ENCODE measurements around the gene FNDC3B.

The FNDC3B gene

DNA sequence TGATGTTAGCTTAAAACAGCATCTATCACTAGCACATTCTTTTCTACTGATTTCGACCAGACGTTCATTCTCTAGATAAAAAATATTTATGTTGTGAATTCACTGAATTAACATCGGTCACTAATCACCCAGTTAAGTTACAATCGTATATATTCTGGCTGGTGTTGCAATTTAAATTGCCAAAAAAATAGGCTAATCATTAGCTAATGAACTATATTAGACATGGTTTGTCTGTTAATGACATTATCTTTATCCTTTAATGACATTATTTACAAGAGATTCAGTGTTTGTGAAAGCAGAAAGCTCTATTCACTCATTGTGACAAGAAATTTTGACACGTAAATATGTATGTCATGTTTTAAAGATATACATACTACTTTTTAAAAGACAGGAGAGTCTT, 402.2 kb downstream of the FNDC3B start:
- DNase-seq (ENCODE audit: low spot score): no peak
- in situ Hi-C loops (cut with MboI; ENCODE audit: low pct_unique_long_range_greater_than_20kb, low sequenced_read_pairs, unreplicated experiment): no loop called here
- TF ChIP-seq, protein P1, sequence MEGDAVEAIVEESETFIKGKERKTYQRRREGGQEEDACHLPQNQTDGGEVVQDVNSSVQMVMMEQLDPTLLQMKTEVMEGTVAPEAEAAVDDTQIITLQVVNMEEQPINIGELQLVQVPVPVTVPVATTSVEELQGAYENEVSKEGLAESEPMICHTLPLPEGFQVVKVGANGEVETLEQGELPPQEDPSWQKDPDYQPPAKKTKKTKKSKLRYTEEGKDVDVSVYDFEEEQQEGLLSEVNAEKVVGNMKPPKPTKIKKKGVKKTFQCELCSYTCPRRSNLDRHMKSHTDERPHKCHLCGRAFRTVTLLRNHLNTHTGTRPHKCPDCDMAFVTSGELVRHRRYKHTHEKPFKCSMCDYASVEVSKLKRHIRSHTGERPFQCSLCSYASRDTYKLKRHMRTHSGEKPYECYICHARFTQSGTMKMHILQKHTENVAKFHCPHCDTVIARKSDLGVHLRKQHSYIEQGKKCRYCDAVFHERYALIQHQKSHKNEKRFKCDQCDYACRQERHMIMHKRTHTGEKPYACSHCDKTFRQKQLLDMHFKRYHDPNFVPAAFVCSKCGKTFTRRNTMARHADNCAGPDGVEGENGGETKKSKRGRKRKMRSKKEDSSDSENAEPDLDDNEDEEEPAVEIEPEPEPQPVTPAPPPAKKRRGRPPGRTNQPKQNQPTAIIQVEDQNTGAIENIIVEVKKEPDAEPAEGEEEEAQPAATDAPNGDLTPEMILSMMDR (IDR thresholded peaks at IDR 0.05; ENCODE audit: extremely low read depth, insufficient read depth, missing control alignments): no peak

DNA sequence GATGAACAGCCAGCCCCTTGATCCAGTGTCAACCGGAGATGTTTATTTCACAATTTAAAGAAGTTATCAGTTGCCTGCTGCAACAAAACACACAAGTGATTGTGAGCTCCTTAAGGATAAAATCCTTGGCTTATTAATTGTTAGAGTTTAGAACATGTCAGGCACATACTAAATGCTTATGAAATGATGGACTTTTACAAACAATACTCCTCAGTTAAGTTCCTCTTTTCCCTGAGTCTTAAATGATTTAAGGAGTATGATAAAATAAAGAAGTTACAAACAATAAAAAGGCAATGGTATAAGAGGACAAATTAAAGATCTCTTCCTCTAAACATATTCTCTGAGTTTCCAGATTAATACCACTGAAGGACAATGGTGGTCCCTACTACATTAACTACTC, 403.2 kb downstream of the FNDC3B start:
- TF ChIP-seq, protein P1 (IDR thresholded peaks at IDR 0.05; ENCODE audit: extremely low read depth, insufficient read depth, missing control alignments): no peak

DNA sequence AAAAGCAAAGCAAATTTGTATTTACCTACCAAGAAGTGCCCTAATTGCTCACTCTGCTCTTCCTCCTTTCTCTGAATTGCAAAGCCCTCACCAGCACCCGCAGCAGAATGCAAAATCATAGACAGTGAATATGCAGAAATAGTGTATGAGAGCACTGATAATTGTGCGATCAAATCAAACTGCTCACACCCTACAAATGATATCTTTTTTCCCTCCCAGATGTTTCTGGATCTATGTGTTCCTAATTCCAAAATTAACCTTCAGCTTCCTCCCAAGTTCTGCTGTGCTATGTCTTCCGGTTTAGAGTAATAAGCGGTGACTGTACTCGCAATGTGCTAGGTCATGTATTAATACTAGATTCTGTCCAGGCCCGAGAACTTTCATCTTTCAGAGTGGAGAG, 405.4 kb downstream of the FNDC3B start:
- no peak for DNase-seq (ENCODE audit: low spot score)
- TF ChIP-seq, protein P1 (IDR thresholded peaks at IDR 0.05; ENCODE audit: extremely low read depth, insufficient read depth, missing control alignments): no peak
- in situ Hi-C loops (cut with MboI; ENCODE audit: low pct_unique_long_range_greater_than_20kb, low sequenced_read_pairs, unreplicated experiment): no loop called here

More for the DNA sequence above, 403.2 kb downstream of the FNDC3B start:
- in situ Hi-C loops (cut with MboI; ENCODE audit: low pct_unique_long_range_greater_than_20kb, low sequenced_read_pairs, unreplicated experiment): no loop called here
- no peak for DNase-seq (ENCODE audit: low spot score)

DNA sequence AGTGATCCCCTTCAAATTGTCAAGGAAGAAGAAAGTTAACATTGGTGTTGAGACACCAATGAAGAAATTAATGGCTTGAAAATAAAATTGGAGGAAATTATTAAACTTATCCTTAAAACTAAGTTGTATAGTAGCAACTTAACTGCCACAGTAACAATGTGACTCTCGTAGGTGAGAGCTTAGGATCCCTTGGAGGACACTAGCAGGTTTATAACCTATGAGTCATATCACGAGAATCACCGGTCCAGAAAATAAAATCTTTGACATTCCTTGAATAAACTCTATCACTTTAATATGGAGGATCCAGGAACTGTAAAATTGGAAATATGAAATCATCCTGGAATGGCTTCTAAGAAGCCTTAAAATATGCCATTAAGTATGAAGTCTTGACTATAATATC, 406.8 kb downstream of the FNDC3B start:
- TF ChIP-seq, protein P1 (IDR thresholded peaks at IDR 0.05; ENCODE audit: extremely low read depth, insufficient read depth, missing control alignments): no peak
- DNase-seq (ENCODE audit: low spot score): no peak
- in situ Hi-C loops (cut with MboI; ENCODE audit: low pct_unique_long_range_greater_than_20kb, low sequenced_read_pairs, unreplicated experiment): no loop called here

DNA sequence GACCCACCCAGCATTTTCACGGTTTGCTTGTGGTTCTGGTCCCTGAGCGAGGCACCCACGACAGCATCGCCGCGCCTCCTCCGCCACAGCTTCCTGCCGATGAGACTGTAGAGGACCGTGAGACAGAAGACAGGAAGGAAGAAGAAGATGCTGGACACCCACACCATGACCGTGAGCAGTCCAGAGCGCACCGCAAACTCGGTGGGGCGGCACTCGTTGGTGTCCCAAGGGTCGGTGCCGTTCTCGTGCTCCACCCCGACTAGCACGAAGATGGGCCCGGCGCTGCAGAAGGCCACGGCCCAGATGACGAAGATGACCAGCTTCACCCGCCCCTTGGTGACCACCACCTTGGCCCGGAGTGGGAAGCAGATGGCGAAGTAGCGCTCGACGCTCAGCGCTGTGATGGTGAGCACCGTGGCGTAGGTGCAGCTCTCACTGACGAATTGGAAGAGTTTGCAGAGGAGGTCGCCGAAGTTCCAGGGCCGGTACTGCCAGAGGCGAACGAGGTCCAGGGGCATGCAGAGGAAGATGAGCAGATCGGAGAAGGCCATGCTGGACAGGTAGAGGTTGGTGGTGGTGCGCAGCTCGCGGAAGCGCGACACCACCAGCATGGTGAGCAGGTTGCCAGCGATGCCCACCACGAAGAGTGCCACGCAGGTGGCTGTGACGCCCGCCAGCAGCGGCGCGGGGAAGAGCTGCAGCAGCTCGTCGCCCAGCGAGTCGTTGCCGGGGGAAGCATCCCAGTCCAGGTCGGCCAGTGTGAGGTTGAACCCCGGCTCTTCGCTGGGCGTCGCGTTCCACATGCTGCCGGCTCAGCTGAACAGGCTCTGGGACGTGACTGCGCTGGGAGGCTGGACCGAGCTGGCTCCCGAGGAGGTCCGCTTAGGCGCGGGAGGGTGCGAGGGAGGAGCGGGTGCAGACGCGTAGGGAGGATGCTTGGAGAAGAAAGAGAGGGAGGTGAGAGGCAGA, 408.5 kb downstream of the FNDC3B start, which contains the start of gene GHSR:
Gene GHSR (minus strand): TSS at position 846 of the 969 bp plus-strand sequence. CDS start 43 bp downstream, at position 803.
- TF ChIP-seq, protein P1 (IDR thresholded peaks at IDR 0.05; ENCODE audit: extremely low read depth, insufficient read depth, missing control alignments): no peak
- in situ Hi-C loops (cut with MboI; ENCODE audit: low pct_unique_long_range_greater_than_20kb, low sequenced_read_pairs, unreplicated experiment): no loop called here
- no peak for DNase-seq (ENCODE audit: low spot score)

DNA sequence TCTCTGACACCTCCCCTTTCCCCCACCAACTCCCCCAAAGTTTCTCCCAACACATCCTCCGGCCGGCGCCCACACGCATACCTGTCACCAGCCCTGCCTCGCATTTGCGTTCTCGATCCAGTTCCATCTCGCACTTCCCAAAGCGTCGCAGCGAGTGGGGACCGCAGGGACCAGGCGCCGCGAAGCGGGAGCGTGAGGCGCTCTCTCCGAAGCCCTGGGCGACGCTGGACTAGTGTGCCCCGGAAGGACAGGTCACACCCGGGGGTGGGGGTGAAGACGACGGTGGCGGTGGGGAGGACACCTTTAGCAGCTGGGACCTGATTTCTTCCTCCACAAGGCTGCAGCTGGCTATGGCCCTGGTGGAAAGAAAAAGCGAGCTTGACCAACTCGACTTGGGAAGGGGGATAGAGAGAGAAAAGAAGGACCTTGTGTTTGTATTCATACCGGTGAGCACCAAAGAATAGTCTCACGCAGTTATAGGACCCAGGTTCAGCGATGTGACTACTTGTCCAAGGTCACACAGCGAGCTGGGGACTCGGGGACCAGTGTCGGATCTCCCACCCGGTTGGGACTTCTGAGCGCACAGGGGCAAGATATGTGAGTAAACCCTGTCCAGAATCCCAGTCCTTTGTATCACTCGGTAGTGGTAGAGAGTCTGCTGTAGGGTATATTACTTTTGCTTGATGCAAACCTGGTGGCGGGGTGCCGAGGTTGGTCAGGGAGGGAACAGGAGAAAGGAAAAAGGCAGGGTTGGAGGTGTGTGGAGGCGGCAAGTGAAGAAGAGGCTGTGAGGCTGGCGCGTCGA, 409.5 kb downstream of the FNDC3B start:
- in situ Hi-C loops (cut with MboI; ENCODE audit: low pct_unique_long_range_greater_than_20kb, low sequenced_read_pairs, unreplicated experiment): no loop called here
- DNase-seq (ENCODE audit: low spot score): no peak
- TF ChIP-seq, protein P1 (IDR thresholded peaks at IDR 0.05; ENCODE audit: extremely low read depth, insufficient read depth, missing control alignments): no peak

Measured in GM13977 (cell line).